Neural progenitor cell (in vitro differentiated cells): Measurements from ENCODE around the gene CHRM3. TPM values are rescaled to one million over a fixed set of nuclear protein-coding genes. Genes with fewer than 3 reads are reported as not detected.

Source experiments
- DNase-seq: peaks from one replicate; pipeline ENCODE4 v3.0.0-alpha.2; 2016; ENCODE audit warnings: low spot score
- H2AFZ ChIP-seq: fragments of 200-600 bp; sonication (generic); replicated peaks from 2 replicates; pipeline ENCODE4 v1.6.1; 2016; ENCODE audit warnings: antibody characterized with exemption
- H3F3A ChIP-seq: fragments of 200-600 bp; sonication (generic); 2 replicates; pipeline ENCODE4 v1.6.1; 2016; ENCODE audit warnings: antibody characterized with exemption, low read depth
- H3K27ac ChIP-seq: fragments of 200-600 bp; sonication (generic); 2 replicates; pipeline ENCODE4 v1.5.1; 2016; ENCODE audit warnings: mild to moderate bottlenecking
- H3K27me3 ChIP-seq: fragments of 200-600 bp; sonication (generic); 2 replicates; pipeline ENCODE4 v1.6.1; 2016; ENCODE audit warnings: mild to moderate bottlenecking, moderate library complexity
- H3K36me3 ChIP-seq: fragments of 200-600 bp; sonication (generic); 2 replicates; pipeline ENCODE4 v1.5.1; 2016
- H3K4me1 ChIP-seq: fragments of 200-600 bp; sonication (generic); 2 replicates; pipeline ENCODE4 v1.6.1; 2016; ENCODE audit warnings: mixed run types
- H3K4me2 ChIP-seq: fragments of 200-600 bp; sonication (generic); 2 replicates; pipeline ENCODE4 v1.6.1; 2016
- H3K4me3 ChIP-seq: fragments of 200-600 bp; sonication (generic); 2 replicates; pipeline ENCODE4 v1.5.1; 2016
- H3K79me2 ChIP-seq: fragments of 200-600 bp; sonication (generic); 2 replicates; pipeline ENCODE4 v1.6.1; 2016; ENCODE audit warnings: low read depth
- H3K9ac ChIP-seq: fragments of 200-600 bp; sonication (generic); 2 replicates; pipeline ENCODE4 v1.6.1; 2016
- H3K9me3 ChIP-seq: fragments of 200-600 bp; sonication (generic); 2 replicates; pipeline ENCODE4 v1.5.1; 2016; ENCODE audit warnings: low read depth
- H4K20me1 ChIP-seq: fragments of 200-600 bp; sonication (generic); 2 replicates; pipeline ENCODE4 v1.6.1; 2016; ENCODE audit warnings: low read depth
- H3K27ac Mint-ChIP-seq: 3 replicates; pipeline ENCODE4 v1.8.0; 2021; ENCODE audit warnings: mixed read lengths
- H3K27me3 Mint-ChIP-seq: 2 replicates; pipeline ENCODE4 v1.8.0; 2022; ENCODE audit warnings: low read depth, mild to moderate bottlenecking, inconsistent platforms, moderate library complexity, mixed read lengths; ENCODE audit not compliant: insufficient read depth
- H3K36me3 Mint-ChIP-seq: 3 replicates; pipeline ENCODE4 v1.8.0; 2021; ENCODE audit warnings: mixed read lengths
- H3K4me1 Mint-ChIP-seq: 3 replicates; pipeline ENCODE4 v1.8.0; 2021; ENCODE audit warnings: mixed read lengths
- H3K4me3 Mint-ChIP-seq: 3 replicates; pipeline ENCODE4 v1.8.0; 2021; ENCODE audit warnings: mild to moderate bottlenecking, moderate library complexity, mixed read lengths
- H3K9me3 Mint-ChIP-seq: 3 replicates; pipeline ENCODE4 v1.8.0; 2020; ENCODE audit warnings: mixed read lengths
- EZH2 ChIP-seq: fragments of 200-600 bp; sonication (generic); IDR thresholded peaks from 2 replicates; pipeline ENCODE4 v1.6.1; 2017; ENCODE audit warnings: antibody characterized with exemption, mild to moderate bottlenecking, moderate library complexity
- EZH2phosphoT487 ChIP-seq: fragments of 200-600 bp; sonication (generic); IDR thresholded peaks from 2 replicates; pipeline ENCODE4 v1.6.1; 2017; ENCODE audit warnings: antibody characterized with exemption
- total RNA-seq: library from RNA; depleted of rRNA; stranded (reverse); fragments of >200 nt; gene quantifications from 2 replicates; pipeline ENCODE4 v1.2.3, GENCODE V29; 2015; ENCODE audit warnings: low replicate concordance
- TF ChIP-seq, protein P1 (sequence below): fragments of 200-600 bp; sonication (generic); IDR thresholded peaks from 2 replicates; pipeline ENCODE4 v1.5.1; 2017; ENCODE audit warnings: antibody characterized with exemption, mild to moderate bottlenecking

Gene CHRM3
- total RNA-seq, 1 donor from 2014 or later: 4.5 TPM

GRCh38 chr1:239428120-239428710 is 41.8 kb downstream of the CHRM3 start:
- Histone ChIP-seq H3K4me2 (no peak overlapping the region), H3K4me1 (no peaks in the 10 kb centered on the region), H3K9me3 (no peaks in the 10 kb centered on the region), H2AFZ (no peak overlapping the region), H3K27ac (no peak overlapping the region), H3K27me3 (no peaks in the 10 kb centered on the region), H3K4me3 (no peak overlapping the region), H3F3A (no peaks in the 10 kb centered on the region), H3K36me3 (no peaks in the 10 kb centered on the region), H4K20me1 (no peaks in the 10 kb centered on the region), H3K79me2 (no peaks in the 10 kb centered on the region), H3K9ac (no peak overlapping the region)
- Mint-ChIP-seq H3K27ac (no peak overlapping the region), H3K4me1 (no peaks in the 10 kb centered on the region), H3K9me3 (no peaks in the 10 kb centered on the region), H3K4me3 (no peak overlapping the region), H3K27me3 (no peaks in the 10 kb centered on the region), H3K36me3 (no peaks in the 10 kb centered on the region)
- DNase-seq: no peak
- TF ChIP-seq EZH2 (no peak), EZH2phosphoT487 (no peak)
- TF ChIP-seq, protein P1, sequence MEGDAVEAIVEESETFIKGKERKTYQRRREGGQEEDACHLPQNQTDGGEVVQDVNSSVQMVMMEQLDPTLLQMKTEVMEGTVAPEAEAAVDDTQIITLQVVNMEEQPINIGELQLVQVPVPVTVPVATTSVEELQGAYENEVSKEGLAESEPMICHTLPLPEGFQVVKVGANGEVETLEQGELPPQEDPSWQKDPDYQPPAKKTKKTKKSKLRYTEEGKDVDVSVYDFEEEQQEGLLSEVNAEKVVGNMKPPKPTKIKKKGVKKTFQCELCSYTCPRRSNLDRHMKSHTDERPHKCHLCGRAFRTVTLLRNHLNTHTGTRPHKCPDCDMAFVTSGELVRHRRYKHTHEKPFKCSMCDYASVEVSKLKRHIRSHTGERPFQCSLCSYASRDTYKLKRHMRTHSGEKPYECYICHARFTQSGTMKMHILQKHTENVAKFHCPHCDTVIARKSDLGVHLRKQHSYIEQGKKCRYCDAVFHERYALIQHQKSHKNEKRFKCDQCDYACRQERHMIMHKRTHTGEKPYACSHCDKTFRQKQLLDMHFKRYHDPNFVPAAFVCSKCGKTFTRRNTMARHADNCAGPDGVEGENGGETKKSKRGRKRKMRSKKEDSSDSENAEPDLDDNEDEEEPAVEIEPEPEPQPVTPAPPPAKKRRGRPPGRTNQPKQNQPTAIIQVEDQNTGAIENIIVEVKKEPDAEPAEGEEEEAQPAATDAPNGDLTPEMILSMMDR: no peak

- Mint-ChIP-seq H3K36me3 (no peaks in the 10 kb centered on the region), H3K4me3 (no peak overlapping the region), H3K9me3 (no peaks in the 10 kb centered on the region), H3K4me1 (no peaks in the 10 kb centered on the region), H3K27me3 (no peaks in the 10 kb centered on the region), H3K27ac (no peak overlapping the region)
- H3K4me1 ChIP-seq: no peaks in the 10 kb centered on the region
- H3K4me3 ChIP-seq: no peak overlapping the region
- H3K27ac ChIP-seq: no peak overlapping the region
- no peak overlapping the region for H3K9ac ChIP-seq
- H3K79me2 ChIP-seq: no peaks in the 10 kb centered on the region
- DNase-seq: no peak
- H3K27me3 ChIP-seq: no peaks in the 10 kb centered on the region
- no peaks in the 10 kb centered on the region for H3K36me3 ChIP-seq
- no peaks in the 10 kb centered on the region for H3F3A ChIP-seq
- TF ChIP-seq EZH2: no peak
- TF ChIP-seq EZH2phosphoT487: no peak
- TF ChIP-seq, protein P1: no peak
- no peak overlapping the region for H3K4me2 ChIP-seq
- no peaks in the 10 kb centered on the region for H4K20me1 ChIP-seq
- H2AFZ ChIP-seq: no peak overlapping the region
- no peaks in the 10 kb centered on the region for H3K9me3 ChIP-seq
These were observed 42.8 kb downstream of the CHRM3 start for GRCh38 chr1:239429163-239429562.

DNA sequence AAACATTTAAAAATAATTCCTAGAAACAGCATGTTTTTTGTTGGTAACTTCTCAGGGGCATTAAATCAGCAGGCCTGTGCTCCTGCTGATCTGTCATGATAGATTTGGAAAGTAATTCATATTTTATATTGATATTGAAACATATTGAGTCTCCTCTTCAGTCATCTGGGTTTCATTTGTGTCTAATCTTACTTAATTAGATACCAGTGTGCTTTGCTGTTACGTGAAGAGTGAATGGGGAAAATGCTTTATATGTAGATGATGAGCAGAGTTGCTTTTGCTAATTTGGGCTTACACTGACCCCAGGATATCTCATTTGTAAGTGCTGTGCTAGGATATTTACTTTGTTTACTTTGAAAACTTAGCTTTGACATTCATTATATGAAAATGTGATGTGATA is 45.9 kb downstream of the CHRM3 start:
- Histone ChIP-seq H2AFZ (no peak overlapping the region), H3K4me2 (no peak overlapping the region), H3K27me3 (no peaks in the 10 kb centered on the region), H3F3A (no peaks in the 10 kb centered on the region), H4K20me1 (no peaks in the 10 kb centered on the region), H3K4me3 (no peak overlapping the region), H3K79me2 (no peaks in the 10 kb centered on the region), H3K27ac (no peak overlapping the region), H3K9me3 (no peaks in the 10 kb centered on the region), H3K9ac (no peak overlapping the region), H3K4me1 (no peaks in the 10 kb centered on the region), H3K36me3 (no peaks in the 10 kb centered on the region)
- H3K4me3 Mint-ChIP-seq: no peak overlapping the region
- no peaks in the 10 kb centered on the region for H3K9me3 Mint-ChIP-seq
- H3K27ac Mint-ChIP-seq: no peak overlapping the region
- no peaks in the 10 kb centered on the region for H3K27me3 Mint-ChIP-seq
- TF ChIP-seq EZH2 (no peak), EZH2phosphoT487 (no peak)
- TF ChIP-seq, protein P1: no peak
- H3K36me3 Mint-ChIP-seq: no peaks in the 10 kb centered on the region
- no peak for DNase-seq
- H3K4me1 Mint-ChIP-seq: no peaks in the 10 kb centered on the region
